HFFc6 (cell line): Measurements from ENCODE around the gene RB1. TPM values are rescaled to one million over a fixed set of nuclear protein-coding genes. Genes with fewer than 3 reads are reported as not detected.
"Not testable (repeated sequence)": the region's sequence is repeated elsewhere in the genome, so short reads cannot be mapped to it uniquely, and the experiment has no call there.

Experiments used
- DNase-seq: peaks from one replicate; pipeline ENCODE4 v3.0.0-alpha.2; 2018
- H3K27ac Mint-ChIP-seq: 2 replicates; pipeline ENCODE4 v1.8.0; 2020; ENCODE audit warnings: mild to moderate bottlenecking, mixed read lengths
- H3K27me3 Mint-ChIP-seq: 2 replicates; pipeline ENCODE4 v1.8.0; 2021; ENCODE audit warnings: mild to moderate bottlenecking, moderate library complexity, mixed read lengths; ENCODE audit not compliant: insufficient read depth
- H3K36me3 Mint-ChIP-seq: 2 replicates; pipeline ENCODE4 v1.8.0; 2021; ENCODE audit warnings: low read depth, mixed read lengths
- H3K4me1 Mint-ChIP-seq: 2 replicates; pipeline ENCODE4 v1.8.0; 2020; ENCODE audit warnings: low read depth, mixed read lengths
- H3K4me3 Mint-ChIP-seq: 2 replicates; pipeline ENCODE4 v1.8.0; 2020; ENCODE audit warnings: mild to moderate bottlenecking, moderate library complexity, mixed read lengths
- H3K9me3 Mint-ChIP-seq: 2 replicates; pipeline ENCODE4 v1.8.0; 2020; ENCODE audit warnings: mild to moderate bottlenecking, mixed read lengths
- total RNA-seq, 6 experiments: library from RNA; stranded (reverse); fragmentation: NEBNext Ultra II Directional; extraction: Animal tissue kit (Norgen Biotek cat#: 25700); gene quantifications; 2 replicates in 1 of 6; 3 replicates in 5 of 6; pipeline ENCODE4 v1.2.3, GENCODE V29; 2021
- TF ChIP-seq, protein P1 (sequence below): fragments of 200-600 bp; sonication (generic); IDR thresholded peaks from 2 replicates; pipeline ENCODE4 v1.5.0; 2021; ENCODE audit warnings: antibody characterized with exemption, mild to moderate bottlenecking

RB1 gene
- total RNA-seq, 6 experiments from 2014 or later = 39.2 to 50.4 (median 43.0) TPM

- Mint-ChIP-seq H3K27me3 (peaks cover 2% of the 10 kb centered on the region), H3K9me3 (peaks cover 15% of the 10 kb centered on the region), H3K27ac (no peak overlapping the region), H3K4me1 (peaks cover 43% of the 10 kb centered on the region), H3K36me3 (peaks cover 54% of the 10 kb centered on the region), H3K4me3 (no peak overlapping the region)
- TF ChIP-seq, protein P1, sequence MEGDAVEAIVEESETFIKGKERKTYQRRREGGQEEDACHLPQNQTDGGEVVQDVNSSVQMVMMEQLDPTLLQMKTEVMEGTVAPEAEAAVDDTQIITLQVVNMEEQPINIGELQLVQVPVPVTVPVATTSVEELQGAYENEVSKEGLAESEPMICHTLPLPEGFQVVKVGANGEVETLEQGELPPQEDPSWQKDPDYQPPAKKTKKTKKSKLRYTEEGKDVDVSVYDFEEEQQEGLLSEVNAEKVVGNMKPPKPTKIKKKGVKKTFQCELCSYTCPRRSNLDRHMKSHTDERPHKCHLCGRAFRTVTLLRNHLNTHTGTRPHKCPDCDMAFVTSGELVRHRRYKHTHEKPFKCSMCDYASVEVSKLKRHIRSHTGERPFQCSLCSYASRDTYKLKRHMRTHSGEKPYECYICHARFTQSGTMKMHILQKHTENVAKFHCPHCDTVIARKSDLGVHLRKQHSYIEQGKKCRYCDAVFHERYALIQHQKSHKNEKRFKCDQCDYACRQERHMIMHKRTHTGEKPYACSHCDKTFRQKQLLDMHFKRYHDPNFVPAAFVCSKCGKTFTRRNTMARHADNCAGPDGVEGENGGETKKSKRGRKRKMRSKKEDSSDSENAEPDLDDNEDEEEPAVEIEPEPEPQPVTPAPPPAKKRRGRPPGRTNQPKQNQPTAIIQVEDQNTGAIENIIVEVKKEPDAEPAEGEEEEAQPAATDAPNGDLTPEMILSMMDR = no peak
- DNase-seq = no peak
Measured at GRCh38 chr13:48414501-48414900, 111.0 kb downstream of the RB1 start.

DNA sequence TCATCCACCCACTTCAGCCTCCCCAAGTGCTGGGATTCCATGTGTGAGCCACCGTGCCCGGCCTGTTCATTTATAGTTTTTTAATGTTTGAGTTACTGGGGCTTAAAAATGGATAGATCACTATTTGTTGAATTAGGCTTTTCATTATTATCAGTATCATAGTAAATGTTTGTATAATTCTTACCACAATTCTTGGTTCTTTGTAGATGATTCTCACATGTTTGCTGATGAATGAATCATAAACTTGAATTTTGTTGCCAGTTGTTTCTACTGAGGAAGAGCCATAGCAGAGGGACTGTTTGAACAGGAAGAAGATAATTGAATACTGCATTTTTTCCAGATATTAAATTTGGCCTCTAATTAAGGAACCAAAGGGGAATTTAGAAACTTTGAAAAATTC lies 112.0 kb downstream of the RB1 start:
- Mint-ChIP-seq H3K27me3 (peaks cover 2% of the 10 kb centered on the region), H3K4me3 (no peak overlapping the region), H3K9me3 (peaks cover 25% of the 10 kb centered on the region), H3K27ac (no peak overlapping the region), H3K4me1 (peaks cover 34% of the 10 kb centered on the region), H3K36me3 (peaks cover 62% of the 10 kb centered on the region)
- no peak for DNase-seq
- TF ChIP-seq, protein P1 = no peak

DNA sequence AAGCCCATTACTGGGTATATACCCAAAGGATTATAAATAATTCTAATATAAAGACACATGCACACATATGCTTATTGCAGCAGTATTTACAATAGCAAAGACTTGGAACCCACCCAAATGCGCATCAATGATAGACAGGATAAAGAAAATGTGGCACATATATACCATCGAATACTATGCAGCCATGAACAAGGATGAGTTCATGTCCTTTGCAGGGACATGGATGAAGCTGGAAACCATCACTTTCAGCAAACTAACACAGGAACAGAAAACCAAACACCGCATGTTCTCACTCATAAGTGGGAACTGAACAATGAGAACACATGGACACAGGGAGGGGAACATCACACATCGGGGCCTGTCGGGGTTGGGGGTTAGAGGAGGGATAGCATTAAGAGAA lies 118.5 kb downstream of the RB1 start:
- not testable (repeated sequence) for H3K4me3 Mint-ChIP-seq, DNase-seq, H3K4me1 Mint-ChIP-seq, H3K27ac Mint-ChIP-seq, H3K27me3 Mint-ChIP-seq
- peaks cover 56% of the 10 kb centered on the region for H3K9me3 Mint-ChIP-seq
- peaks cover 56% of the 10 kb centered on the region for H3K36me3 Mint-ChIP-seq

DNA sequence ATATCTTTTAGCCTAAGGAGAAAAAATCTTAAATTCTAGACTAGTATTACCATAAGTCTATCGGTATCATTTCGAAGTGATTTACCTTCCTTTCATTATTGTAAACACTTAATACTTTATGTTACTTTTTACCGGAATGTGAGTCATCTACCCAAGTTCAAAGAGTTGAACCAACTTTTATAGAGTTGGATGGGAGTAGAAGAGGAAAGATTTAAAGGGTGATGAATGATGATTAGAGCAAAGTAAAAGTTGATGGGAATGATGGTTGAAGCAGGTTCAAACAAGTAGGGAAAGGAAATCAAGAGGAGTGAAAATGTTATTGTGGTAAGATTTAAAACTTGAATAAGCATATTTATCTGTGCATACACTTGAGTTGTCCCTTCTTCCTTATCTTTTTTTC lies 120.7 kb downstream of the RB1 start:
- no peak for DNase-seq
- no peak overlapping the region for H3K4me3 Mint-ChIP-seq
- no peaks in the 10 kb centered on the region for H3K4me1 Mint-ChIP-seq
- no peak overlapping the region for H3K27ac Mint-ChIP-seq
- no peaks in the 10 kb centered on the region; the same call in 1 of the 2 replicates for H3K27me3 Mint-ChIP-seq
- TF ChIP-seq, protein P1 = no peak
- H3K9me3 Mint-ChIP-seq = peaks cover 49% of the 10 kb centered on the region
- peaks cover 39% of the 10 kb centered on the region for H3K36me3 Mint-ChIP-seq

DNA sequence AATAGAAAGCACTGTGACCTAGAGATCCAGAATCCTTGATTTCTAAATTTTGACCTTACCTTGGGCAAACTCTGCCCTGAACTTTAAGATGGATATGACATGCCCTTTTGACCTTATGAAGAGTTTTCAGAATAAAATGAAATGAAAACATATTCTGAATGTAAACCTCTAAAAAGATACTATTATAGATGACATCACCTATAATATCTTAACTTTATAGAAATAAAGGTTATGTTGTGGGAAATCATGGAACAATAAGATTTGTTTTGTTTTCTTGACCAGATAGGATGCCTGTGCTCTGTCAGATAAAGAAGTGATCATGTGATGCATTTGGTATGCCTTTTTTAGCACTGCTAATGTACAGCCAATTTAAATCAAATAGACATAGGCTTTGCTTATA lies 122.5 kb downstream of the RB1 start:
- peaks cover 2% of the 10 kb centered on the region for H3K4me1 Mint-ChIP-seq
- DNase-seq = no peak
- TF ChIP-seq, protein P1 = no peak
- no peak overlapping the region for H3K27ac Mint-ChIP-seq
- peaks cover 29% of the 10 kb centered on the region for H3K36me3 Mint-ChIP-seq
- H3K4me3 Mint-ChIP-seq = no peak overlapping the region
- no peaks in the 10 kb centered on the region for H3K27me3 Mint-ChIP-seq
- peaks cover 32% of the 10 kb centered on the region for H3K9me3 Mint-ChIP-seq

DNA sequence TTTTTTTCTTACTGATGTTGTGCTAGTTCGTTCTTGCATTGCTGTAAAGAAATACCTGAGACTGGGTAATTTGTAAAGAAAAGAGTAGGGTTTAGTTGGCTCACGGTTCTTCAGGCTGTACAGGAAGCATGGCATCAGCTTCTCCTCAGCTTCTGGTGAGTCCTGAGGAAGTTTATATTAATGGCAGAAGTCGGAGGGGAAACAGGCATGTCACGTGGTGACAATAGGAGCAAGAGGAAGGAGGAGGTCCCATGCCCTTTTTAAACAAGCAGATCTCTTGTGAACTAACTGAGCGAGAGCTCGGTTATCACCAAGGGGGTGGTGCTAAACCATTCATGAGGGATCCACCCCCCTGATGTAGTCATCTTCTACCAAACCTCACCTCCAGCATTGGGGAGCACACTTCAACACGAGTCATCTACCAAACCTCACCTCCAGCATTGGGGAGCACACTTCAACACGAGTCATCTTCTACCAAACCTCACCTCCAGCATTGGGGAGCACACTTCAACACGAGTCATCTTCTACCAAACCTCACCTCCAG lies 123.3 kb downstream of the RB1 start:
- not testable (repeated sequence) for H3K4me1 Mint-ChIP-seq, H3K4me3 Mint-ChIP-seq, DNase-seq, H3K27me3 Mint-ChIP-seq, H3K27ac Mint-ChIP-seq
- H3K9me3 Mint-ChIP-seq = peaks cover 24% of the 10 kb centered on the region
- H3K36me3 Mint-ChIP-seq = peaks cover 24% of the 10 kb centered on the region

- Mint-ChIP-seq H3K36me3 (peaks cover 23% of the 10 kb centered on the region), H3K9me3 (peaks cover 20% of the 10 kb centered on the region), H3K4me1 (peaks cover 18% of the 10 kb centered on the region), H3K27ac (no peak overlapping the region), H3K4me3 (no peak overlapping the region), H3K27me3 (no peaks in the 10 kb centered on the region)
- no peak for DNase-seq
- TF ChIP-seq, protein P1 = no peak
Measured at GRCh38 chr13:48429036-48429435, 125.5 kb downstream of the RB1 start.
